ENCODE measurements around the gene ITFG1.
"Not testable (repeated sequence)": the region's sequence is repeated elsewhere in the genome, so short reads cannot be mapped to it uniquely, and the experiment has no call there.

The ITFG1 gene

GRCh38 chr16:47475786-47476185 lies 14.9 kb upstream of the ITFG1 start:
- intact Hi-C loops (cut with DNase I) = no loop called here
- DNase-seq = no peak

DNA sequence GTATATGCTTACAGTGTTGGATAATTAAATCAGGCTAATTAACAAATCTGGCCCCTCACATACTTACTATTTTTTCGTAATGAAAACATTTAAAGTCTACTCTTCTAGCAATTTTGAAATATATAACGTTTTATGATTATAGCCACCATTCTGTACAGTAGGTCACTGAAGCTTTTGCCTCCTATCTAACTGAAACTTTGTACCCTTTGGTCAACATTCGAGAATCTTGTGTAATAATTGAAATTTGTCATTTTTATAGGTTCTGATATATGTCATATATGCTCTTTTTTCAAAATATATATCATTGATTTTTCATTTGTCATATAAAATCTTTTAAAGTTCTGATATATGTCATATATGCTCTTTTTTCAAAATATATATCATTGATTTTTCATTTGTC lies 12.9 kb upstream of the ITFG1 start:
- intact Hi-C loops (cut with DNase I) = no loop called here
- DNase-seq = no peak

- DNase-seq; intact Hi-C loops (cut with DNase I): not testable (repeated sequence)
Observed at GRCh38 chr16:47473004-47473403, 12.1 kb upstream of the ITFG1 start.

GRCh38 chr16:47470810-47471209 lies 9.9 kb upstream of the ITFG1 start:
- no peak for DNase-seq
- intact Hi-C loops (cut with DNase I) = no loop called here

DNA sequence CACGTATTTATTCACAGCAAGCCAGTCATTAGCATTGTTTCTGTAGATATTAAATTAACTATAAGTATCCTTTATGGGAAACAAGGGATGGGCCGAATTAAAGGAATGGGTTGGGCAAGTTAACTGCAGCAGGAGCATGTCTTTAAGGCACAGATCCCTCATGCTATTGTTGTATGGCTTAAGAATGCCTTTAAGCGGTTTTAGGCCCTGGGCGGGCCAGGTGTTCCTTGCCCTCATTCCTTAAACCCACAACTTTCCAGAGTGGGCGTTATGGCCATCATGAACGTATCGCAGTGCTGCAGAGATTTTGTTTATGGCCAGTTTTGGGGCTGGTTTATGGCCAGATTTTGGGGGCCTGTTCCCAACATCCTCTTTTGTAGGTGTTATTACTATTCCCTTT lies 9.3 kb upstream of the ITFG1 start:
- intact Hi-C loops (cut with DNase I) = no loop called here
- no peak for DNase-seq

GRCh38 chr16:47469227-47469626 lies 8.4 kb upstream of the ITFG1 start:
- no peak for DNase-seq
- intact Hi-C loops (cut with DNase I) = no loop called here

DNA sequence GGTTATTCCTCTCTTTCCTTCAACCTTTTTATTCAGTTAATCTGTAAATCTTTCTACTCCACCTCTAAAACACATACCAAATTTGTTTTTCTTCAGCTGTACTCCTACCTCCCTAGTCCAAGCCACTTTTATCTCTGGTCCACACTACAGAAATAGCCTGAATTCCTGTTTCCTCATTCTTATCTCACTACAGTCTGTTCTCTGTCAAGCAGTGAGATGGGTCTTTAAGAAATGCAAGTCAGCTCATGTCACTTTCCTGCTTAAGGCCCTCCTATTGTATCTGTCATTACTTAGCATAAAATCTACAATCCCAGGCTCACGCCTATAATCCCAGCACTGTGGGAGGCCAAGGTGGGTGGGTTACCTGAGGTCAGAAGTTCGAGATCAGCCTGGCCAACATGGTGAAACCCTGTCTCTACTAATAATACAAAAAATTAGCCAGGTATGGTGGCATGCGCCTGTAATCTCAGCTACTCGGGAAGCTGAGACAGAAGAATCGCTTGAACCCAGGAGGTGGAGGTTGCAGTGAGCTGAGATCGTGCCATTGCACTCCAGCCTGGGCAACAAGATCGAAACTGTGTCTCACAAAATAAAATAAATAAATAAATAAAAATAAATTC lies 7.3 kb upstream of the ITFG1 start:
- DNase-seq; intact Hi-C loops (cut with DNase I): not testable (repeated sequence)

- intact Hi-C loops (cut with DNase I) = no loop called here
- no peak for DNase-seq
Observed at GRCh38 chr16:47467501-47467900, 6.6 kb upstream of the ITFG1 start.

GRCh38 chr16:47465919-47466630 lies 5.2 kb upstream of the ITFG1 start:
- DNase-seq = no peak
- intact Hi-C loops (cut with DNase I) = no loop called here

- intact Hi-C loops (cut with DNase I) = no loop called here
- peak in 2 of 10 donors; percentile 21 to 26 for DNase-seq
Observed at GRCh38 chr16:47463771-47464624, 3.1 kb upstream of the ITFG1 start.

GRCh38 chr16:47461598-47462266 lies 869 bp upstream of the ITFG1 start:
- intact Hi-C loops (cut with DNase I) = loop anchor here (2.0 kb wide), 1 partner anchor 315 kb away; no protein-coding TSS in a partner anchor
- DNase-seq = peak in 3 of 10 donors; percentile 28 to 30 (median 29)

- DNase-seq = no peak
- intact Hi-C loops (cut with DNase I) = loop anchor here (2.0 kb wide), 1 partner anchor 314 kb away; no protein-coding TSS in a partner anchor
Observed at GRCh38 chr16:47460359-47460710, 528 bp downstream of the ITFG1 start.

DNA sequence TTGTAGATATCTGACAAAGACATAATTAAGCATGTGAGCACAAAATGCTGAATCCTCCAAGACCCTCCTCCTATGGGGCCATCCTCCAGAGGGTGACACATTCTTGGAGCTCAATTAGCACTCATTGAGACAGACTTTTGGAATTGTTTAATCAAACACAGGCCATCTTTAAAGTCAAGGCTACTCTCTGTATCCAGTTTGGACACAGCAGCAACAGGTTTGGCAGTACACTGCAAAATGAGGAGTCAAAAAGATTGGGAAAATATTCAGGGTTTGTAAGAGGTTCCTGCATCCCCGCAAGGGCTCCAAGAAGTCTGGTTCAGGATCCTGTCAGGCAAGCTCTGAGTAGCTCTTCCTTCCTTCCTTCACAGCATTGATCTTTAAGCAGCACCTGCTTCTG lies 1.3 kb downstream of the ITFG1 start:
- DNase-seq = no peak
- intact Hi-C loops (cut with DNase I) = loop anchor here (2.0 kb wide), 1 partner anchor 313 kb away; no protein-coding TSS in a partner anchor

DNA sequence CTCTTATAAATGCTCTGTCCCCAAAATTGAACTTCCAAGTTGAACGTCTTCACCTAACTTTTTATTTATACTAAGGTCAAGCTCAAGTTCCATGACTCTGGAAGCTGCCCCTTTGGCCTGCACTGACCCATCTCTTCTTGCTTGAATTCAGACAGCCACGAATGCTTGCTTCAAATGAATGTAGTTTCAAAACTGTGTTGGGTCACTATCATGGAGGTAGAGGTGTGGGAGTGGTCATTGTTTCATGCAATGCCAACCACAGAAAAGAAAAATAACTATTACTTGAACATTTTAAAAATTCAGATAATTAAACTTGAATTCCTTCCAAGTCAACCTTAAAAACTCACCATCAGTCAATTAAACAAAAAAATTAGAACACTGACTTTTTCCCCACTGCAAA lies 2.5 kb downstream of the ITFG1 start:
- intact Hi-C loops (cut with DNase I) = no loop called here
- DNase-seq = no peak

- no peak for DNase-seq
- intact Hi-C loops (cut with DNase I) = no loop called here
Observed at GRCh38 chr16:47449788-47450187, 11.1 kb downstream of the ITFG1 start.

- intact Hi-C loops (cut with DNase I) = no loop called here
- DNase-seq = no peak
Observed at GRCh38 chr16:47448830-47449575, 11.9 kb downstream of the ITFG1 start.

DNA sequence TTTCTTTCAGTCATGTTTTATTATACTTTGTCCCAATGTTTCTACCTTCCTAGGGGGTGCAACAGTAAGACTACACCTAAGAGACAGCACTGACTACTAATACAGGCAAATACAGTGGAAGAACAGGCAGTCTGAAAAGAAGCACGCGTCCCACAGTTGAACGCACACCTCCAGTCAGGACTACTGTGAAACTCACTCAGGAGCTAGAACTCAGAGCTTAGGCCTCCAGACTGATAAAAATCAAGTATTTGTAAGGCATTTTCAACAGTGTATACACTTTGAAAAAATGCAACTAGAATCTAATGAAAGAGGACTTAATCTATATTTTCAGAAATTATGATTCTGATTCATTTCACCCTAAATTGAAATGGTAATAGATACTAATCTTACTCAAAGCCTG lies 14.4 kb downstream of the ITFG1 start:
- intact Hi-C loops (cut with DNase I) = no loop called here
- DNase-seq = no peak

GRCh38 chr16:47442884-47443283 lies 18.0 kb downstream of the ITFG1 start:
- intact Hi-C loops (cut with DNase I); DNase-seq: not testable (repeated sequence)

DNA sequence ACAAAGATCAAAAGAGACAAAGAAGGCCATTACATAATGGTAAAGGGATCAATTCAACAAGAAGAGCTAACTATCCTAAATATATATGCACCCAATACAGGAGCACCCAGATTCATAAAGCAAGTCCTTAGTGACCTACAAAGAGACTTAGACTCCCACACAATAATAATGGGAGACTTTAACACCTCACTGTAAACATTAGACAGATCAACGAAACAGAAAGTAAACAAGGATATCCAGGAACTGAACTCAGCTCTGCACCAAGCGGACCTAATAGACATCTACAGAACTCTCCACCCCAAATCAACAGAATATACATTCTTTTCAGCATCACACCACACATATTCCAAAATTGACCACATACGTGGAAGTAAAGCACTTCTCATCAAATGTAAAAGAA lies 20.8 kb downstream of the ITFG1 start:
- intact Hi-C loops (cut with DNase I); DNase-seq: not testable (repeated sequence)

GRCh38 chr16:47434274-47434673 lies 26.6 kb downstream of the ITFG1 start:
- intact Hi-C loops (cut with DNase I); DNase-seq: not testable (repeated sequence)
